GM19395 (cell line): ENCODE measurements around the gene ZDHHC22.
"Not testable (repeated sequence)": the region's sequence is repeated elsewhere in the genome, so short reads cannot be mapped to it uniquely, and the experiment has no call there.

Experiments used
- ATAC-seq: cut with Tn5 transposase; IDR thresholded peaks from one replicate; pipeline ENCODE4 v1.9.1; 2021; ENCODE audit warnings: mild to moderate bottlenecking, moderate library complexity; ENCODE audit not compliant: unreplicated experiment

ZDHHC22 gene

GRCh38 chr14:77141214-77142004 lies at the start of gene ZDHHC22:
ZDHHC22 (minus strand) TSS chr14:77141791; CDS start chr14:77139738, 2,053 bp downstream.
- ATAC-seq, result no peak

- no peak for ATAC-seq
Measured at GRCh38 chr14:77190977-77191376, 49.4 kb upstream of the ZDHHC22 start.

- ATAC-seq, result no peak
Measured at GRCh38 chr14:77189479-77189878, 47.9 kb upstream of the ZDHHC22 start.

- no peak for ATAC-seq
Measured at GRCh38 chr14:77187649-77188012, 46.0 kb upstream of the ZDHHC22 start.

- no peak for ATAC-seq
Measured at GRCh38 chr14:77186911-77187648, 45.5 kb upstream of the ZDHHC22 start.

- ATAC-seq, result no peak
Measured at GRCh38 chr14:77185093-77185465, 43.5 kb upstream of the ZDHHC22 start.

GRCh38 chr14:77184396-77185092 lies 43.0 kb upstream of the ZDHHC22 start:
- no peak for ATAC-seq

- no peak for ATAC-seq
Measured at GRCh38 chr14:77183896-77184295, 42.3 kb upstream of the ZDHHC22 start.

GRCh38 chr14:77181603-77182437 lies 40.2 kb upstream of the ZDHHC22 start, which contains the start of gene TMEM63C:
TMEM63C (plus strand) TSS chr14:77181798; CDS start chr14:77218814, 37,016 bp downstream.
- peak; percentile 72 for ATAC-seq

- no peak for ATAC-seq
Measured at GRCh38 chr14:77180726-77181602, 39.4 kb upstream of the ZDHHC22 start.

GRCh38 chr14:77178656-77179055 lies 37.1 kb upstream of the ZDHHC22 start:
- ATAC-seq, result no peak

GRCh38 chr14:77177702-77178101 lies 36.1 kb upstream of the ZDHHC22 start:
- no peak for ATAC-seq

GRCh38 chr14:77175843-77176242 lies 34.3 kb upstream of the ZDHHC22 start:
- no peak for ATAC-seq

- not testable (repeated sequence) for ATAC-seq
Measured at GRCh38 chr14:77173911-77174617, 32.5 kb upstream of the ZDHHC22 start.

GRCh38 chr14:77172916-77173315 lies 31.3 kb upstream of the ZDHHC22 start:
- ATAC-seq, result no peak

- no peak for ATAC-seq
Measured at GRCh38 chr14:77170045-77170444, 28.5 kb upstream of the ZDHHC22 start.

- ATAC-seq, result no peak
Measured at GRCh38 chr14:77161011-77161410, 19.4 kb upstream of the ZDHHC22 start.

- ATAC-seq, result no peak
Measured at GRCh38 chr14:77158882-77159255, 17.3 kb upstream of the ZDHHC22 start.
